Retinal pigment epithelial cell (primary cell): ENCODE data around the gene ZNF618.

Experiments
- DNase-seq: peaks from one replicate; pipeline ENCODE4 v3.0.0-alpha.2; 2010; ENCODE audit warnings: low read depth
- H3K4me3 ChIP-seq: 2 replicates; pipeline ENCODE4 v1.5.1; 2011; ENCODE audit warnings: mild to moderate bottlenecking, low read length, control low read depth, moderate library complexity
- TF ChIP-seq, protein P1 (sequence below): conservative IDR thresholded peaks from 2 replicates; pipeline ENCODE4 v1.5.1; 2011; ENCODE audit warnings: low read depth, low read length, control low read depth, inconsistent platforms

ZNF618 gene

DNA sequence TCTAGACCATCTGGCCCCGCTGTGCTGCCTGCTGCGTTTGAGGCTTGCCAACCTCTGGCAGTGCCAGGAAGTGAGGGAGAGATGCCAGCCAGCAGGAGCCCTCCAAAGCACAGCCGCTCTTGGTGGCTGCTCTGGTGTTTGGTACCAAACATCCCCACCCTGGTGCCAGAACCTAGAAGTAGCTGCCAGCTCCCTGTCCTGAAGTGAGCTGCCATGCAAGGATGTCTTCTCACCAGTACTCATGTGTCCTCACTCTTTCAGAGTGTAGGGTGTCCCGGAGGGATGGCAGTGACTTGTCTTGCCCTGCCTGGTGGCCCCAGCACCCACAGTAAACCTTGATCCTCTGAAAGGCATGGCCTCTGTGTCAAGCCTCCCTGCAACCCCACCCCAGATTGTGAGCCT lies 158.6 kb downstream of the ZNF618 start:
- TF ChIP-seq, protein P1, sequence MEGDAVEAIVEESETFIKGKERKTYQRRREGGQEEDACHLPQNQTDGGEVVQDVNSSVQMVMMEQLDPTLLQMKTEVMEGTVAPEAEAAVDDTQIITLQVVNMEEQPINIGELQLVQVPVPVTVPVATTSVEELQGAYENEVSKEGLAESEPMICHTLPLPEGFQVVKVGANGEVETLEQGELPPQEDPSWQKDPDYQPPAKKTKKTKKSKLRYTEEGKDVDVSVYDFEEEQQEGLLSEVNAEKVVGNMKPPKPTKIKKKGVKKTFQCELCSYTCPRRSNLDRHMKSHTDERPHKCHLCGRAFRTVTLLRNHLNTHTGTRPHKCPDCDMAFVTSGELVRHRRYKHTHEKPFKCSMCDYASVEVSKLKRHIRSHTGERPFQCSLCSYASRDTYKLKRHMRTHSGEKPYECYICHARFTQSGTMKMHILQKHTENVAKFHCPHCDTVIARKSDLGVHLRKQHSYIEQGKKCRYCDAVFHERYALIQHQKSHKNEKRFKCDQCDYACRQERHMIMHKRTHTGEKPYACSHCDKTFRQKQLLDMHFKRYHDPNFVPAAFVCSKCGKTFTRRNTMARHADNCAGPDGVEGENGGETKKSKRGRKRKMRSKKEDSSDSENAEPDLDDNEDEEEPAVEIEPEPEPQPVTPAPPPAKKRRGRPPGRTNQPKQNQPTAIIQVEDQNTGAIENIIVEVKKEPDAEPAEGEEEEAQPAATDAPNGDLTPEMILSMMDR = no peak
- no peak for DNase-seq
- no peak overlapping the region for H3K4me3 ChIP-seq

DNA sequence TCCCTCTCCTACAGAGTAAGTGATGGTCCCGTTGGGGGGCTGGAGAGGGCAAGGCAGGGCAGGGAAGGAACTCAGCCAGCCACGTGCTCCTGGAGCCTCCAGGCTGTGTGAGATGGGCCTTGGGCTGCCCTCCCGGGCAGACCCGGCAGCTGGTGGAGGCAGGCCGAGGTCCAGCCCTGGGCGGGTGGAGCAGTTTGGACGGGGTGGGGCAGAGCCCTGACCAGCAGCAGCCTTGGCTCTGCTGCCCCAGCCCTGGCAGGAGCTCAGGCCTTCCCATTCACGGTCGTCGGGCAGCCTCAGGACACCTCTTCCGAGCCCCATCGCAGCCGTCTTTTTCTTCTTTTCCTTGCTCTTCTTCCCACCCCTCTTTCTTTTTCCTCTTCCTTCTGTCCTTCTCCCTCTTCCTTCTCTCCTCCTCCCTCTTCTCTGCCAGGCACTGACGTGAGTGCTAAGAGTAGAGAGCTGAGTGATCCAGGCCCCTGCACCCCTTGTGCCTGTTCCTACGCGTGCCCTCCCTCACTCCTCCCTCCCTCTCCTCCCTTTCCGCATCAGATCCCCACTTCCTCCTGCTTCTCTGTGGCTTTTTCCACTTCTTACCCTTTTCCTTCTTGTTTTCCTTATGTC lies 159.2 kb downstream of the ZNF618 start:
- TF ChIP-seq, protein P1 = no peak
- no peak overlapping the region for H3K4me3 ChIP-seq
- DNase-seq = no peak

DNA sequence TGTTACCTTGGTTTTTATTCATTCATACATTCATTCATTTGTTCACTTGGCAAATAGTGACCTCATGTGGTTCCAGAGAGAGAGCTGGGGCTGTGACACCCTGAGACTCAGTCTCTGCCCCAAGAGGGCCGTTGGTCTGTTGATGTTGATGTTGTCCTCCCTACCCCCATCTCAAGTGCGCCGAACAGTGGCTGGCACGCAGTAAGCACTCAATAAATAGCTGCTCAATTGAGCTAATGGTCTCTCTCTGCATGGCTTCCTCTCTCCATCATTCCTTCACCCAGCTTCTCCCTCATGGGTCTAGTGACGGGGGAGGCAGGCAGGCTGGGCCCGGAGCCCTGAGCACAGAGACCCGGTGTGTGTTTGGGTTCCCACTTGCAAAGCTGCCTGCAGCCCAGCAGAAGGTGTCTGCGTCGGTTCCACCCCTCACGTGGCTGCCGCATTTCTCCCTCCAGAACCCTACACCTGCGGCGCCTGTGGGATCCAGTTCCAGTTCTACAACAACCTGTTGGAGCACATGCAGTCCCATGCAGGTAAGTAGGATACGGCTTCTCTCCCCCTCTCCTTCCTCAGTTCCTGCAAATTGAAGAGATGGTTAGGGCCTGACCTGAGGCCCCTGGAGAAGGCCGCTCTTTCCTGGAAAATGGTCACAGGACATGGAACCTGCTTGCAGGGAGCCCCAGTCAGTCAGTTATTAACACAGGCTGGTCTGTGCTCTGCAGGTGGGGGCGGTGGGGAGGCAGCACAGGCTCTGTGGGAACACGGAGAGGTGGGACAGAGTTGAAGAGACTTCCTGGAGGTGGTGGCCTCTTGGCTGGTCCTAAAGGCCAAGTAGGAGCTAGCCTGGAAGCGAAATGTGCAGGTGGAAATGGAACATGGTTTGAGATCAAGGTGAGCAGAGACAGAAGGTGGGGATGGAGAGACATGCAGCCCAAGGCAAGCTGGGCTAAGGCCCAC lies 160.0 kb downstream of the ZNF618 start:
- no peak for DNase-seq
- no peak overlapping the region for H3K4me3 ChIP-seq
- TF ChIP-seq, protein P1 = no peak

DNA sequence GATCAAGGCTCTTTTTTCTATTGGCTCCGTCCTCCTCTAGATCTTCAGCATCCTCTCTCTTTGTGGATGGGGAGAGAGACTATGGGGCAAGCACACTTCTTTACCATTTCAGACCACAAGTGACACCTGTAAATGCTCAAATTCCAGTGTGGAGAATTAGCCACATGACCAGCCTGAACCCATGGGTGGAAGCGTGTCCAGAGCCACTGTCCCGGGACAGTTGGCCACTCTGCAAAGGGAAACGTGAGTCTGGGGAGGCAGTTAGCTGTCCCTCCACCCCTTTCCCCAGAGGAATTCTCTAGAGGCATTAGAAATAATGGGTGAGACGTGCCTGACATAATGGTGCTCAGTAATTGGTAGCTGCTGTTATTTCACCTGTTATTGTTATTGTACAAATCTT lies 161.1 kb downstream of the ZNF618 start:
- TF ChIP-seq, protein P1 = no peak
- no peak for DNase-seq
- H3K4me3 ChIP-seq = no peak overlapping the region

DNA sequence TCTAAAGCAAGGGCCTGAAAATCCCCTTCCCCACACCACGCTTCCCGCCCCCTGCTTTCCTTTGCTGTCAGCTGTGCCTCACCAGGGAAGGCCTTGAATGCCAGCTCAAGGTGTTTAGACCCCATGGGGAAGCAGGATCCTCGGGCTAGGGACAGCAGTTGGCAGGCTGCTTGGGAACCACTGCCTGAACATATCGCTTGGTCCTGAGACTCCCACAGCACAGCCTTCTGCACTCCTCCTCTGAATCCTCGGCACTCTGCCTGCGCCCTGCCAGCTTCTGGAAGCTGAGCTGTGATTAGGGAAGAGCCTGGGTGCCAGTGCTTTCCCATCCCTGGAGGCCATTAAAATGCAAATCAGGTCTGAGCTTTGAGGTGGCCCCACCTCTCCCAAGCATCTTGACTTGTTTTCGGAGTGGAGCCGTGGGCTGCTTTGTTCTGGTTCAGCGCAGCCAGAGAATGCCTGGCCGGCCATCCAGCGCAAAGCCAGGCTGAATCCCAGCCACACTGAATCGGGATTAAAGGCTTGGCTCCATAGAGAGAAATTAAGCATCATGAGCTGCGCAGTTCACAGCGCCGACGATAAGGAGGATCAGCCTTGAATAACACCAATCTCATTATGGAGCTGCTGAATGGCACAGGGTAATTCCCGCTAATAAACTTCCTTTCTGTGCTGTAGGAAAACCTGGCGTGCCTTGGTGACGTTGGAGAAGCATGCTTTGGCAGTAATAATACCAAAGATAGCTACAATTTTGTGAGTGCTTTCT lies 162.0 kb downstream of the ZNF618 start:
- H3K4me3 ChIP-seq = no peak overlapping the region
- DNase-seq = peak; percentile 71
- TF ChIP-seq, protein P1 = no peak

DNA sequence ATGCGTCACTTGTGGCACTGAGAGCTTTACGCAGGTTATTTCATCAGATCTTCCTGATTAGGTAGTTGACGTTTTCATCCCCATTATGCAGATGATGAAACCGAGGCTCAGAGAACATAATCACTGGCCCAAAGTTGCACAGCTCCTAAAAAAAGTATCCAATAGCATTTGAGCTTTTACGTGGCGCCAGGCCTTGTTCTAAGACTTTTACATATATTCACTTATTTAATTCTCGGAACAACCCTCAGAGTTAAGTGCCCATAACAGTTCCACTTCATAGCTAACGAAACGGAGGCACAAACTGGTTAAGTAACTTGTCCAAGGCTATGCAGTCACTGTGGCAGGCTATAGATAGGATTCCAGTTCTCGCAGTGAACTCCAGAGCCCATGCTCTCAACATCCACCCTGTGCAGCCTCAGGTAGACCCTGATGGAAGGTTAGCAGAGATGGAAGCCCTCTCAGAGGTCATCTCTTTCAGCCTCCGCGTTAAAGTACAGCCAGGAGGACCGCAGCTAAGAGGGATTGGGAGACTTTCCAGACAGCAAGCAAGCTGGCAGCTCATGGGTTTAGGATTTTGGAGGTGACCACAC lies 162.7 kb downstream of the ZNF618 start:
- no peak overlapping the region for H3K4me3 ChIP-seq
- DNase-seq = no peak
- TF ChIP-seq, protein P1 = no peak
